Caki2 (cell line): ENCODE measurements around the gene FOXE3. TPM values are rescaled to one million over a fixed set of nuclear protein-coding genes. Genes with fewer than 3 reads are reported as not detected.
"Not testable (repeated sequence)": the region's sequence is repeated elsewhere in the genome, so short reads cannot be mapped to it uniquely, and the experiment has no call there.

ENCODE experiments used
- DNase-seq: peaks from one replicate; pipeline ENCODE4 v3.0.0-alpha.2; 2015; ENCODE audit warnings: low read depth
- in situ Hi-C: cut with HindIII; loops from 2 replicates; pipeline ENCODE4 v1.10.0; 2016; ENCODE audit warnings: low sequenced_read_pairs, low pct_unique_long_range_greater_than_20kb, mixed read lengths
- total RNA-seq: library from RNA; depleted of rRNA; stranded (reverse); fragments of >200 nt; shearing (Covaris generic); gene quantifications from 2 replicates; pipeline ENCODE4 v1.2.3, GENCODE V29; 2014; ENCODE audit warnings: low replicate concordance

Gene FOXE3
- total RNA-seq, 1 experiment from 2014 or later = not detected

DNA sequence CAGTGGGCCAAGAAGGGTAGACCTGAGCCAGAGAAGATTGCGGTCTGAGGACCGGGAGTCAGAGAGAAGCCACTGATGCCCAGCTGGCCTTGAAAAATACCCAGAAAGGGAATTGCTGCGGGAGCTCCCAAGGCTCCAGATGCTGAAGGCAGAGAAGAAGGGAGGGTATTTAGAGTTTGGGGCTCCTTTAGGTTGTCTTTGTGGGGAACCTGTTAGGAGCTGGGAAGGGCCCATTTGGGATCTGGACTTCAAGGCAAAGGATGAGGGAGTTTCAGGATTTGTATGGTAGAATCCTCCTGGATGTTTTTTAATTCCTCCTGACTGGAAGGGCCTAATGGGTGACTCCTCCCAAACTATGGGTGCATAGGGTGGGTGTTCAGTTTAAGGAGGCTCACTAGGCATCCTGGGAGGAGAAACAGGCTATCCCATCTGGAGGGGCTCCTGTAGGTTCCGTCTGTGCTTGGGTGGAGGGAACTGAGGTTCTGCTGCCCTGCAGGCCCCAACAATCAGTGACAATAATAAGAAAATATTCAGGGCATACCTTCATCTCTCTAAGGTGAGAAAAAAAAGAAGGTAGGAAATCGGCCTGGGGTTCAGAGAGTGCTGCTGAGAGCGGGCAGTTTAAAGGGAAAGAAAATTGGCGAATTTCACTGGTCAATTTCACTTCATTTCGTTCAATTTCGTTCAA lies 26.9 kb downstream of the FOXE3 start:
- DNase-seq = no peak
- in situ Hi-C loops = no loop called here

DNA sequence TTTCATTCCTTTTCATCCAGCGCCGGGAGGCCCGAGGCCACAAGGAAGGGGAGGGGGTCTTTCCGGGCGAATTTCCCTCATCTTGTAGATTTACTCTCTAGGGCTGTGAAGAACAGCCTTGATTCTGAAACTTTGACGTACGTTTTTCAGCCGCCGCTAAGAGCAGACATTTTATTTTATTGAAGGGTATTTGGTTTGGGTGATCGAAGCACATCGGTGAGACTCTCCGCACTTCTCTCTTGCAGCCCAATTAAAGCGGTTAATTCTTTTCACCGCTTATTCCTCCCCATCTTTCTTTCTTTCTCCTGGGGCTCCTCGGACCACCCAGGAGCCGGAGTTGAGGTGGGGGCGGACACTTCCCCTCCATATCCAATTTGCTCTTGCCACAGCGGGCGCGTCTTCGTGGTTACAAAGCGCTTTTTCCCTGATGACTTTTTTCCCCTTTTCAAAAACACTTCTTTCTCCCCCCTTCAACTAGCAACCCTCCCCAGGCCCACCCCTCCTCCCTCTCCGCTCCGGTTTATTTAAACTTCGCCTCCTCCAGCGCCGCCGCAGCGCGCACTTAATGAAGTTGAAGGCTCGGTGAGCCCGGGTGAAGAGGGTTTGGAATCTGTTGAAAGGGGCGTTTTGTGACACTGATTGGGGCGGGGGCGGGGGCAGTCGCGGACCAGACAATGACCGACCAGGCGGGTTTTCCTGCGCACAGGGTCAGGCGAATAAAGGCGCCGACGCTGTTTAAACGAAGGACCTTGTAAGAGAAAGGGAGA lies 27.6 kb downstream of the FOXE3 start:
- in situ Hi-C loops = no loop called here
- no peak for DNase-seq

GRCh38 chr1:47444297-47444561 lies 28.1 kb downstream of the FOXE3 start:
- DNase-seq = no peak
- in situ Hi-C loops = no loop called here

DNA sequence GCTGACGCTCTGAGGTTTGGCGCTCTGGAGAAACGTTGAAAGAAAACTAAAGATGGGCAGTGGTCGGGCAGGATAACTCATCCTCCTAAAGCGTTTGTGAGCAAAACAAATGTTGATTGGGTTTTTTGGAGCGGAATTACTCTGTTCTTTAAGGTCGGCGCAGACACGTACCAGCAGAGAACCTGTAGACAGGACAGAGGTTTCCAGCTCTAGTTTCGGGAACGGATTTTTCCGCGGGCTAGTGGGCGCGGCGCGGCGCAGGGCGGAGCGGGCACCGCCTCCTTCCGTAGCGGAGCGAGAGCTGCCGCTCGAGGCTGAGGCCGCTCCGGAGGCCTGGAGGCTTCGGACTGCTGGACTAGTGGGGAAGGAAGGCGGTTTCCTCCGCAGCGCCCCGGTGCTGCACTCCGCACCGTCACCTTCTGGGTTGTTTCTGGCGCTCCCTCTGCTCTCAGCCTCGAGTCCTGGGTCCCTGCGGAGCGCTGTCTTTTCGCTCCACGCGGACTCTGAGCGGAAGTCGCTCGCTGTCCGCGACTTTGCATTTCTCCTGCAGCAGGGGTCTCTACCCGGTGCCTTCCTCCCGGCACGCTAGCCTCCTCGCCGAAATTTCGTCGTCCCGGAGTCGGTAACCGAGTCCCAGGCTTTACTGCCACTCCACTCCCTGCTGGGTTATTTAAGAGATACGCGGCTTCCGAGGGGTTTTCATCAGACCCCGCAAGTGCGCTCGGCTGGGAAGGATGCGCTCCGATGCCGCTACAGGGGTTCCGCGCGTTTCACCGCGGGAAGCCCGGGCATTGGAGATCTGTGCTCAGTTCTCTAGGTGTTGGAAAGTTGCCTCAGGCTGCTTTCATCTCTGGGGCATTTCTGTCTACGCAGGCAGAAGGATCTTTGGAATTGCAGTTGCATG lies 28.7 kb downstream of the FOXE3 start:
- DNase-seq = no peak

DNA sequence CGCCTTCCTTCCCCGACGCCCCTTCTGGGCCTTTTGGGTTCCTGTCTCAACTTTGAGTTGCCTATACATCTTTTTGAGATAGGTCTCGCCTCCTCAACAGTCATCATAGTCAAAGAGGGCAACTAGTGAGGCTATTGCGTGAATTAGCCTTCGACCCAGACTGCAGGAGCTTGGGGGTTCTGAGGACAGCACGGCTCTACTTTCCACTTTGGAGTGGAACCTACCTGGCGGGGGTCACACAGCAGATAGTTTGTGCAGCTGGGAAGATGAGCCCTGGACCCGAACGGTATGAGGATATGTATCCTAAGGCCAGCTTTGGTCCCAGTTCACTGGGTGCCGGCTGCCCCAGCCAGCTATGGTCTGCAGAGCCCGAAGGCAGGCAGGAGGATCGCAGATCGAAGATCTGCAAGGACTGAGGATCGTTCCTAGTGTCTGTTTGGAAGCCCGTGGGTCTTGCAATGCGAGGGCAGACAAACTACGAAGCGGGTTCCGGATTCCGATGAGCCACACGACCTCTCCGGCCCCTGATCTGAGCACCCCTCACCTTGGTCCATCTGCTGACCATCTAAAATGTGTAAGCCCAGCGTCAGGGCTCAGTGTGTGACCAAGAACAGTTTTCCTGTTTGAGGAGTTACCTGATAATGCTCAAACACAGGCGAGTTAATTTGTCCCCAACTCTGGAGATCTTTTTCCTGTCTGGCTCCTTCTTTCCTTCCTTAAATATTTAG lies 29.9 kb downstream of the FOXE3 start:
- in situ Hi-C loops = no loop called here
- no peak for DNase-seq

More for the DNA sequence above, 28.7 kb downstream of the FOXE3 start:
- in situ Hi-C loops = no loop called here

GRCh38 chr1:47448462-47449222 lies 32.6 kb downstream of the FOXE3 start:
- in situ Hi-C loops = no loop called here
- no peak for DNase-seq

- in situ Hi-C loops = no loop called here
- DNase-seq = no peak
Measured at GRCh38 chr1:47449822-47450552, 33.9 kb downstream of the FOXE3 start.

DNA sequence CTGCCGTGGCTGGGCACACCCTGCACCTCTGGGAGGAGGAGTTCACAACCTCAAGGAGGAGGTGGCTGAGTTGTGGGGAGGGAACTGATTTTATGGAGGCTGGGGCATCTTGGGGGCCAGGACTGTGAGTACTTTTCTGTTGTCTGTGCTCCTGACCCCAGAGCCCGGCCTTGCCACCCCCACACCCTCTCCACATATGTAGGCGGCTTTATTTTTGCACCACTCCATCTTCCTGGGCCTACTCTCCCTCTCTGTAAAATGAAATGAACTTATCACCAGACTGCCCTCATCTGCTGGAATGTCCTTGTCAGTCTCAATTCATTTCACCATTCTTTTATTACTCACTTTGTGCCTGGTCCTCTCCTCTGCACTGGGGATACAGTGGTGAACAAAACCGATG lies 34.5 kb downstream of the FOXE3 start:
- in situ Hi-C loops = no loop called here
- DNase-seq = no peak

GRCh38 chr1:47452426-47452825 lies 36.3 kb downstream of the FOXE3 start:
- DNase-seq = no peak
- in situ Hi-C loops = no loop called here

GRCh38 chr1:47453910-47454309 lies 37.8 kb downstream of the FOXE3 start:
- in situ Hi-C loops, DNase-seq: not testable (repeated sequence)

- no peak for DNase-seq
- in situ Hi-C loops = no loop called here
Measured at GRCh38 chr1:47456250-47456649, 40.2 kb downstream of the FOXE3 start.

DNA sequence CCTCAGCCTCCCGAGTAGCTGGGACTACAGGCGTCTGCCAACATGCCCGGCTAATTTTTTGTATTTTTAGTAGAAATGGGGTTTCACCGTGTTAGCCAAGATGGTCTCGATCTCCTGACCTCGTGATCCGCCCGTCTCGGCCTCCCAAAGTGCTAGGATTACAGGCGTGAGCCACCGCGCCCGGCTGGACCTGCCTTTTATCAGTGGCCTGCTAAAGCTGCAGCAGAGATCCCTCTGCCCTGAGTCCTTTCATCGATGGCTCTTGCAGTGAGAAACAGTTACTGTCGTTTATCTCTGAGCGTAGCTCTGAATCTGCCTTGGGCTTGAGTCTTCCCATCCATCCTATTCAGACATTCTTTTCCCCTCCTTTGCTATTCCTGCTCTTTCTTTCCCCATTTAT lies 41.5 kb downstream of the FOXE3 start:
- DNase-seq, in situ Hi-C loops: not testable (repeated sequence)

DNA sequence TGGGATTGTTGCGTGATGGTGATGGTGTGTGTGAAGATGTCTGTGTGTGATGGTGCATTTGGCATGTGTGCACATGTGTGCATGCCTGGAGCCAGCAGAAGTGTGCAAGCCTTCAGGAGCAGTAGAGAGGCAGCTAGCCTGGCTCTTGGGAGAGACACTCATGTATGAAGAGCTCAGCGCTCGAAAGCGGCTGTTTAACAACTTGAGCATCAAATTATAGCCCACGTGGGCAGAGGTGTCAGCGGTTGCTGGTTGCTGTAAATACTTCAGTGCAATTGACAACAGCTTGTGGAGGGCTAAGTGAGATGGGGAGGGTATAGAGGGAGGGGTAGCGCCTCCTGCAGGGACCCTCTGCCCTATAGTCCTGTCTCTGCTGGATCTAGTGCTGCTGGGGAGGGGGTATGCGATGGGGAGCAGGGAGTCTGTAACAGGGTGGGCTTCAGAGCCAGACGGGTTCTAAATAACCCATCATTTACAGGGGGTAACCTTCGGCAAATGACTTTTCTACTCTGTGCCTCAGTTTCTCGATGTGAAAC lies 43.2 kb downstream of the FOXE3 start:
- in situ Hi-C loops = no loop called here
- no peak for DNase-seq

- in situ Hi-C loops = no loop called here
- no peak for DNase-seq
Measured at GRCh38 chr1:47460040-47460439, 44.0 kb downstream of the FOXE3 start.

DNA sequence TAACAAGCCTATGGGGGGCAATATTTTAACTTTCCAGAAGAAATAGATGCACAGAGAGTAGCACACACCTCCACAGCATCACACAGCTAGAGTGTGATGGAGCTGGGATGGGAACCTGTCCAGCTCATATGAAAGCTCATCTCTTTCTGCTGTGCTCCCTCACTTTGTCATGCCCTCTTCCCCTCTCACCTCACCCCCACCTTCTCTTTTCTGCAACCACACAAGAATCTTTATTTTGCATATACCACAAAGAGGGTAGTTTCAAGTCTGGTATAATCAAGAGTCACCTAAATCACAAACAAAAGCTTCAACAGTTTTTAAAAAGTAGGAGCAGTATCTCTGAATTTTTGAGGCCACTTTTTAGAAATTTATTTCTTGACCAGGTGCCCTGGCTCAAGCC lies 44.4 kb downstream of the FOXE3 start:
- in situ Hi-C loops = no loop called here
- DNase-seq = no peak

GRCh38 chr1:47465605-47466004 lies 49.5 kb downstream of the FOXE3 start:
- DNase-seq = no peak
- in situ Hi-C loops = no loop called here
